ES-I3 (cell line): ENCODE measurements around the gene DAB2IP.
A peak's percentile ranks its signal among the peaks of the same experiment; 100 is the strongest.

Experiments
- H3K36me3 ChIP-seq: 2 replicates; pipeline ENCODE4 v1.6.1; 2013; ENCODE audit warnings: mild to moderate bottlenecking, low read length, control low read depth, moderate library complexity; ENCODE audit not compliant: insufficient read depth
- H3K4me1 ChIP-seq: 2 replicates; pipeline ENCODE4 v1.6.1; 2013; ENCODE audit warnings: mild to moderate bottlenecking, control low read depth, low read length; ENCODE audit not compliant: insufficient read depth
- H3K9ac ChIP-seq: 2 replicates; pipeline ENCODE4 v1.6.1; 2013; ENCODE audit warnings: low read depth, mild to moderate bottlenecking, low read length, moderate library complexity
- H3K9me3 ChIP-seq: 2 replicates; pipeline ENCODE4 v1.6.1; 2013; ENCODE audit warnings: mild to moderate bottlenecking, low read length, moderate library complexity; ENCODE audit not compliant: control insufficient read depth, insufficient read depth

Gene DAB2IP

GRCh38 chr9:121694600-121694999 lies 43.2 kb downstream of the DAB2IP start:
- H3K9me3 ChIP-seq: no peaks in the 10 kb centered on the region
- no peaks in the 10 kb centered on the region for H3K36me3 ChIP-seq
- no peak overlapping the region for H3K9ac ChIP-seq
- peaks cover 16% of the 10 kb centered on the region for H3K4me1 ChIP-seq

- Histone ChIP-seq H3K9ac (no peak overlapping the region), H3K36me3 (no peaks in the 10 kb centered on the region), H3K9me3 (no peaks in the 10 kb centered on the region), H3K4me1 (peaks cover 14% of the 10 kb centered on the region)
Observed at GRCh38 chr9:121696930-121697329, 45.5 kb downstream of the DAB2IP start.

GRCh38 chr9:121698627-121699570 lies 47.5 kb downstream of the DAB2IP start:
- Histone ChIP-seq H3K9me3 (no peaks in the 10 kb centered on the region), H3K9ac (peak overlapping the region; percentile 51), H3K36me3 (no peaks in the 10 kb centered on the region), H3K4me1 (0 out of 2 replicates have a peak, but pooled peaks cover 4% of the 10 kb centered on the region)

GRCh38 chr9:121699571-121700164 lies 48.2 kb downstream of the DAB2IP start:
- Histone ChIP-seq H3K9ac (peak overlapping the region; percentile 51; the same call in 1 of the 2 replicates), H3K4me1 (0 out of 2 replicates have a peak, but pooled peaks cover 4% of the 10 kb centered on the region), H3K9me3 (no peaks in the 10 kb centered on the region)

GRCh38 chr9:121700165-121700831 lies 48.9 kb downstream of the DAB2IP start:
- Histone ChIP-seq H3K9me3 (no peaks in the 10 kb centered on the region), H3K4me1 (peaks cover 4% of the 10 kb centered on the region; the same call in 1 of the 2 replicates), H3K36me3 (no peaks in the 10 kb centered on the region), H3K9ac (peak overlapping the region; percentile 51; the same call in 1 of the 2 replicates)

More at GRCh38 chr9:121699571-121700164, 48.2 kb downstream of the DAB2IP start:
- H3K36me3 ChIP-seq: no peaks in the 10 kb centered on the region

- Histone ChIP-seq H3K9ac (no peak overlapping the region), H3K36me3 (no peaks in the 10 kb centered on the region), H3K4me1 (peaks cover 4% of the 10 kb centered on the region; the same call in 1 of the 2 replicates), H3K9me3 (no peaks in the 10 kb centered on the region)
Observed at GRCh38 chr9:121700832-121701419, 49.5 kb downstream of the DAB2IP start.

GRCh38 chr9:121701736-121702261 lies 50.4 kb downstream of the DAB2IP start:
- H3K4me1 ChIP-seq: peaks cover 4% of the 10 kb centered on the region; the same call in 1 of the 2 replicates
- no peak overlapping the region for H3K9ac ChIP-seq
- H3K36me3 ChIP-seq: no peaks in the 10 kb centered on the region
- H3K9me3 ChIP-seq: no peaks in the 10 kb centered on the region

GRCh38 chr9:121703014-121703734 lies 51.7 kb downstream of the DAB2IP start:
- H3K9ac ChIP-seq: no peak overlapping the region
- H3K4me1 ChIP-seq: peaks cover 4% of the 10 kb centered on the region; the same call in 1 of the 2 replicates
- H3K9me3 ChIP-seq: no peaks in the 10 kb centered on the region
- no peaks in the 10 kb centered on the region for H3K36me3 ChIP-seq

GRCh38 chr9:121704281-121704680 lies 52.8 kb downstream of the DAB2IP start:
- Histone ChIP-seq H3K4me1 (peaks cover 4% of the 10 kb centered on the region; the same call in 1 of the 2 replicates), H3K9ac (no peak overlapping the region), H3K36me3 (no peaks in the 10 kb centered on the region), H3K9me3 (no peaks in the 10 kb centered on the region)

- no peaks in the 10 kb centered on the region for H3K9me3 ChIP-seq
- H3K36me3 ChIP-seq: no peaks in the 10 kb centered on the region
- H3K4me1 ChIP-seq: no peaks in the 10 kb centered on the region; the same call in 1 of the 2 replicates
- no peak overlapping the region for H3K9ac ChIP-seq
Observed at GRCh38 chr9:121706149-121706750, 54.8 kb downstream of the DAB2IP start.

- Histone ChIP-seq H3K9ac (no peak overlapping the region), H3K9me3 (no peaks in the 10 kb centered on the region), H3K36me3 (no peaks in the 10 kb centered on the region), H3K4me1 (no peaks in the 10 kb centered on the region; the same call in 1 of the 2 replicates)
Observed at GRCh38 chr9:121707477-121708424, 56.3 kb downstream of the DAB2IP start.

- H3K9me3 ChIP-seq: no peaks in the 10 kb centered on the region
- no peaks in the 10 kb centered on the region for H3K36me3 ChIP-seq
- no peaks in the 10 kb centered on the region; the same call in 1 of the 2 replicates for H3K4me1 ChIP-seq
- H3K9ac ChIP-seq: no peak overlapping the region
Observed at GRCh38 chr9:121708768-121709488, 57.5 kb downstream of the DAB2IP start.
